HG02938 (cell line): ENCODE measurements around the gene CSTPP1.

Experiments used
- ATAC-seq: cut with Tn5 transposase; IDR thresholded peaks from one replicate; pipeline ENCODE4 v1.9.1; 2021; ENCODE audit warnings: mild to moderate bottlenecking, moderate library complexity; ENCODE audit not compliant: unreplicated experiment

Gene CSTPP1

DNA sequence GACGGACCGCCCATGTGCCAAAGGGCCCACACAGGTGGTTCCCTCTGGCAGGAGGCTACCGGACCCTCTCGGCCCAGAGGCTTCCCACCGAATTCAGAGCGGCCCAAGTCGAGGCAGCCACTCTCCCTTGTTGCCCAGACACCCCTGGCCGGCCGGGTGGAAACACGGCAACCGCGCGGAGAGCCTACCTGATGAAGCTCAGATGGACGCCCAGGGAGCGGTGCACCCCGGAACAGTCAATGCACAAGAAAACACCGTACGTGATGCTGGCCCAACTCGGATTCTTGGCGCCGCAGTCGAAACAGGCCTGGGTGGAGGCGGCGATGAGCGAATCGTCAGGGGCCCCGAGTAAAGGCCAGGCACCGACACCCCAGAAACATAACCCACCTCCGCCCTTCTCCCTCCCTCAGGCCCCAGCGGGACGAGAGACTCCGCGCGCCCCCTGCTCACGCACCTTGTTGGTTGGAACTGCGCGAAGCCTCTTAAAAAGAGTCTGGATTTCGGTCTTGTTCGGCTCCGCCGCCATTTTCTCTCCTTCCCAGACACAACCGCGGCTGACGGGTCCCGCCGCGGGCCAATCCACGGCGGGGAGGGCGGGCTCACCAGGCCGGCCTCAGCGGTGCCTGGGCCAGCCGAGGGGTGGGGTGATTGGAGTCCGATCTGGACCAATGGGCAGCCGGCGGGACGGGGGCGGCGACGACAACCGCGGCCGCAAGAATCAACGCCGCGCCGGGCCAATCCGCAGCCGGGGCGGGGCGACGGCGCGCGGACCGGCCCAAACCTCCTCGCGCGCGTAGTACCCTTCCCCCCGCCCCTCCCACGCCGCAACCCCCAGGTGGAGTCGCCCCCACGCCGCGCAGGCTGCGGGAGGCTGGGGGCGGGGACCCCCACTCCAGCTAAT lies 240.0 kb downstream of the CSTPP1 start, which contains the start of gene ARFGAP2:
ARFGAP2 (minus strand) TSS at position 552 of the 901 bp plus-strand sequence; CDS start at position 526, 26 bp downstream.
- ATAC-seq: peak; percentile 82

DNA sequence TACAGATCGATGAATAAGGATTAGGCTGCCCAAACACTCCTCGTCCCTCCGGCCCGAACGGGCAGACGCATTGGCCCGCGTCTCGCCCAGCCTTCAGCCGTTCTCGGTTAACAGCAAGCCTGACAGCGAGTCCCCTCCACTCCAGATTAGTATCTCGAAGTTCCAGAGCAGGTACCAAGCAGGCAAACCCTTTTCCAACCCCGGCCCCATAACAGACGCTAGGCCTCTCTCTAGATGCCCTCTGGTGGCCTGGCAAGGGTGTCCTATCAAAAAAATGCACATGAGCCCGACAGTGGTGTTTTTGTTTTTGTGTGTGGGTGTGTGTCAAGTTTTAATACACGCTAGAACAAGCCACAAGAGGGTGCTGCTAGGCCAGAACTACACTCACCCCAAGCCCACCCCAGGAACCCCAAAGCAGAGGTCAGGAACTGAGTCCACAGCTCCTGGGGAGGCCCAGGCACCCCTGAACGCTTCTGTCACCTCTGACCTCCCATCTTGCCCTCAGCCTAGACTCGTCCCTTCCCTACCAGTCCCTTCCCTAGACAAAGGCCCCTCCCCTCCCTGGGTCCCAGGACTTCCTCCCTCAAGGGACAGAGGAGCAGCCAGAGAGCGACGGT lies 240.8 kb downstream of the CSTPP1 start:
- peak; percentile 63 for ATAC-seq

DNA sequence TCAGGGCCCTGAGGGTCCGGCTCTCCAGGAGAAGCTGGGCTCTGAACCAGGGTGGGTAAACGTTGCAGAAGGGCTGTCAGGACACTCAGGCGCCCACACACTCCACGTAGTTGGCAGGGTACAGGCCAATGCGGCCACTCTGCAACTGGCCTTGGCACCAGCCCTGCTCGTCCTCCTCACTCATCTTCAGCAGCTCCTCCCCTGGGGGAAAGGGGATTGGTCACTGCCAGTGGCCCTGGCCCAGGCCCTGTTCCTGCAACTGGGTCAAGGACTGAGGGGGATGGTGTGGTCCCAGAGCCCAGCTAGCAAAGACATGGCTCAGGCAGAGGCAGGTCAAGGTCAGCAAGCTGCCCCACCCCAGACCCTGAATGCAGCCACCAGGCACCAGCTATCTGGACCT lies 241.3 kb downstream of the CSTPP1 start:
- no peak for ATAC-seq

DNA sequence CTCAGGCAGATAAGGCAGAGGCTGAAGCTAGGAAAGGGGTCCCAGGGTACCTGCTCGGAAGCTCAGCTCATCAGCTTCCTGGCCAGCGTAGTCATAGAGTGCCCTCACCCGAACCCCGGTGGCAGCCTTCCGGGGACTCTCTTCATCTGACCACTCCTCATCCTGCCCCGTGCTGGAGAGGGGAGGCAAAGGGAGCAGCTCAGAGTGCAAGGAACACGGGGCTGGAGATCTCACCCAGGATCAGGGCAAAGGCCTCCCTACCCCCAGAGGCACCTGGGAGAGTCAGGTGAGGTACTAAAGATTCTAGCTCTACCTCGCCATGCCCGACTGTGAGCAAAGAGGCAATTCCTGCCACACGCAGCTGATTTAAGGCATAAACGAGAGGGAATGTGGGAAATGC lies 241.8 kb downstream of the CSTPP1 start:
- ATAC-seq: no peak

DNA sequence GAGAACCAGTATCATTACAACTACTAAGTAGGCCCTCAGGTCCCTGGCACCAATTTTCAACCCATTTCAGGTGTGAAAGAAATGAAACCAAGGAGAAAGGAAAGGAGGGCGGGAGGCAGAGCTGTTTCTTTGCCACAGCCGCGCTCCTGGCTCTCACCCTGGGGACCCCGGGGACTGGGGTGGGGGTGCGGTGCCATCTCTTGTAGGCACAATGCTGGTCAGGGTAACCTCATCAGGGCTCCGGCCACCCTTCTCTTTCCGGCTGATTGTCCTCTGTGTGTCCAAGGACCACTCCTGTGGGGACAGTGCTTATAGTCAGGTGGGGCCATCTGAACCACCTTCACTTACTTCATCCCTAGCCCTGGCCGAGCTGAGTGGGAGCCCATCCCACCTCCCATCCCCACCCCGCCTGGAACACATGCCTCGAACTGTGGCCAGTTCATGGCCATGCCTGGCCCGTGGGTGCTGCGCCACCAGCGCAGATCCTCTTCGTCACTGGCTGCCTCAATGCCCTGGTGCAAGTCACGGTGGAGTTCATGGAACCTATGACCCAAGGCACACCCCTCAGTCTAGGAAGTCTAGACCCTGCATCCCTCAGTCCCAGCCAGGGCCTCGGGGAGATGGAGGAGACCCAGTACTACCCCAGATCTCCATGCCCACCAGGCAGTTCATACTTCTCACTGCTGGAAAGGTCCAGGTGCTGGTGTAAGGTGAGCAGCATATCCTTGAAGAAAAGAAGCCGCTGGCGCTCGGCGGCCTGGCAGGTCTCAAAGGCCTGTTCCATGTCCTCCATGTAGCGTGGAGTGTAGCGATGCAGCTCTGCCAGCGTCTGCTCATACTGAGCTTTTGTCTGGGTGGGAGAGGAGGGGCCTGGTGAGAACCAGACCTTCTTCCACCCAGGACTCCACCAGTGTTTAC lies 242.4 kb downstream of the CSTPP1 start:
- ATAC-seq: no peak

DNA sequence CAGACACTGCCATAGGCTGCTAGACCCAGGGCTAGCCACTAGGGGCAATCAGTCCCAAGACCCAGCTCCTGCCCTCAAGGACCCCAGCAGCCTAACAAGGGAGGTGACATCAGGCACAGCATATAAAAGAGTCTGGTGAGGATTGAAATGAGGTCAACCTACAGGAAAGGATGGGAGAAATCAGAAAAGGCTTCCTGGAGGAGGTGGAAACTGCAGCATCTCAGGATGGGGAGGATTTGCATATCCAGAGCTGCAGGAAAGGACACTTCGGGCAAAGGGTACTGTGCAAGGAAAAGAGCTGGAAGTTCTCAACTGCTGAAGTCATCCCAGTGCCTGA lies 243.1 kb downstream of the CSTPP1 start:
- no peak for ATAC-seq

DNA sequence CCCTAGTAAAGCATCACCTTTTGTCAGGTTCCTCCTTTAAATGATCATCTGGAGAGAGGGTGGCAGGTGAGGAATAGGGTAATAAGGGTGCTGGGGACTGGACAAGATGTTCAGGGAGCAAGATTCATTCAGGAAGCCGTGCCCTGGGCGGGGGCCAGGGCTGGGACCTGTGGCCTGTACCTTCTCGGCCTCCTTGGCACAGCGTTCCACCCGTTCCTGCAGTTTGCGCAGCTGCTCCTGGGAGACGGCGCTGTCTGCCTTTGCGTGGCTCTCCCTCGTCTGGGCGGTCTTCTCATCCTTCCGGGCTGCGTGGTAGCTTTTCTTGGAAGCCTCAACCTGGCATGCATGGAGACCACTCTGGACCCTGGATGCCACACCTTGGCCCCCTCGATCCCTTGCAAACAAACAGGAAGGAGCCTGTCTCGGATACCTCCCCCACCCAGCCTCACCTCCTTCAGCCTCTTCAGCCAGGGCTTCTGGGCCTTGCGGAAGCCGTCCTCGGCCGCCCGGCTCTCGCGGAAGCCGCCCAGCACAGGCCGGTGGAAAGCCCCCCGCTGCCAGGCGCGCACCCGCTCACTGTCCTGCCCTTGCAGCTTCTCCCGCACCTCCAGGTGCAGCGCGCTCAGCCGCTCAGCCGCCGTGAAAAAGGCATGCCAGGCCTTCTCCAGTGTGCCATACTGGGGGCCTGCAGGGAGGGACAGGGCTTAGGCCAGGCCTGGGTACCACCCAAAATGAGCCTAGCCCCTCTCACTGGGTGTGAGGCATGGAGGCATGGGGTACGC lies 243.6 kb downstream of the CSTPP1 start:
- no peak for ATAC-seq

DNA sequence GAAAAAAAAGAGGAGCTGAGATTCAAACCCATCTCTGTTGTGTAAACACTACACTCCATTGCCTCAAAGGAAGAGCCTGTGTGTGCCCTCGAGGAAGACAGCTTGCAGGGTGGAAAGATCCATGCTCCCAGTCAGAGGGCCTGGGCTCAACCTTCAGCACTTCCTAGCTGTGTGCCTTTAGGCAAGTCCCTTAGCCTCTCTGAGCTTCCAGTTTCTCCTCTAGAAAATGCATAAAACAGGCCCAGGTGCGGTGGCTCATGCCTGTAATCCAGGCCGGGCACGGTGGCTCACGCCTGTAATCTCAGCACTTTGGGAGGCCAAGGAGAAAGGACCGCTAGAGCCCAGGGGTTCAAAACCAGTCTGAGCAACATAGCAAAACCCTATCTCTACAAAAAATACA lies 244.7 kb downstream of the CSTPP1 start:
- ATAC-seq: no peak

DNA sequence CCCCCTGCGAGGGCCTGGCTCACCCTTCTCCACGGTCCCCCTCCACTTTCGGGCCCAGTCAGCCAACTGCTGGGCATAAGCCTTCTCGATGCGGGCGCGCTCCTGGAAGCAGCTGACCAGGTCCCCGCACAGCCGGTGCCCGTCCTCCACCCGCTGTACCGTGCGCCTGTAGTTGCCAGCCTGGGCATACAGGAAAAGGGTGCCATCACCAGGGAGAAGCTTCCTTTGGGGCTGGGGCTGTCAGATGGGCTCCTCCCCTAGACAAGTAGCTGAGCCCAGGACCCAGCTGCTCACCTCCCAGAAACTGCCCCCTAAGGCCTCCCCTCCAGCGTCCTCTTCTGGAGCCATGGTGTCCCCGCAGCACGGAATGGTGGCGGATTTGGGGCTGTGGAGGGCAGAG lies 245.8 kb downstream of the CSTPP1 start:
- ATAC-seq: no peak

DNA sequence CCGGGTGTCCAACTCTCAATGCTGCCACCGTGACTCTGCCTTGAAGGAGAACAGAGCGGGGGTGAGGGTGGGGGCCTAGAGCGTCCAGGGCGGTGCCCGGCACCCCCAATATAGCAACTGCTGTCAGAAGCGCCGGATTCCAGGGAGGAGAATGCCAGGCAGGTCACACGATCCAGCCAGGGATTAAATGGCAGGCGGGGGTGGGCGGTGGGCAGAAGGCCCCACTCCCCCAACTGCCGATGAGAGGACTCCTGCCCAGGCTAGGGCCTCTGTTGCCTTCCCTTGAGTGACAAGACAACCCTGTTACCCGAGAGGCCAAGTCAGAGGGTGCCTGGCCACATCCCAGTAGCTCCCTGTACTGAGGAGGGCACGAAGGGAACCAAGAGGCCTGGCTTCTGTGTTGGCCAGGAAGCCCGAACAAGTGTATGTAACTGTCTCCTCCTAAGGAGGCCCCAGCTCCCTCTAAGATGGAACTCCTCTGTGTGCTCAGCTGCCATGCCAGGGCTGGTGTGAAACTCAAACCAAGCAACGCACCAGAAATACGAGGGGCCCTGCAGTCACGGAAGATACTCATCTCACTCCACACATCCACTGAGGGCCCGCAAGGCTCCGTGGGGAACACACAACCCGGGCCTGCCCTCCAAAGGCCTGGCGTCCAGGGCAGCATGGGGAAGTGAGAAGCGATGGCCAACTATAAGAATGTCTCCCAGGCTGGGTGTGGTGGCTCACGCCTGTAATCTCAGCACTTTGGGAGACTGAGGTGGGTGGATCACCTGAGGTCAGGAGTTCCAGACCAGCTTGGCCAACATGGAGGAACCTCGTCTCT lies 246.7 kb downstream of the CSTPP1 start:
- no peak for ATAC-seq

DNA sequence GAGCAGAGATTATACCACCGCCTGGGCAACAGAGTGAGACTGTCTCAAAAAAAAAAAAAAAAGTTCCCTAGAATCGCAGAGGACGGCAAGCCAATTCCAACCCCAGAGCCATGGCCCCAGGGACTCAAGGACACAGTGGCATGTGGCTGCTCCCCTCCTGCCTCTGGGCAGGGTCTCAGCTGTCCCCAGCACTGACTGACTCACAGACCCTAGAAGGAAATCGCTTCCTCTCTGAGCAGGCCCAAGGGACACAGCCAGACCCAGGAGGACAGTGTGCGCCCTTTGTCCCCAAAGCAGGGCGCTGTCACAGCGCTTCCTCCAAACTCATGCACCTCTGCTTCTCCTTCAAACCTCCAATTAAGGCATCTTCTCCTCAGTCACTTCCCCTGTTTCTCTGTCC lies 247.4 kb downstream of the CSTPP1 start:
- ATAC-seq: no peak

DNA sequence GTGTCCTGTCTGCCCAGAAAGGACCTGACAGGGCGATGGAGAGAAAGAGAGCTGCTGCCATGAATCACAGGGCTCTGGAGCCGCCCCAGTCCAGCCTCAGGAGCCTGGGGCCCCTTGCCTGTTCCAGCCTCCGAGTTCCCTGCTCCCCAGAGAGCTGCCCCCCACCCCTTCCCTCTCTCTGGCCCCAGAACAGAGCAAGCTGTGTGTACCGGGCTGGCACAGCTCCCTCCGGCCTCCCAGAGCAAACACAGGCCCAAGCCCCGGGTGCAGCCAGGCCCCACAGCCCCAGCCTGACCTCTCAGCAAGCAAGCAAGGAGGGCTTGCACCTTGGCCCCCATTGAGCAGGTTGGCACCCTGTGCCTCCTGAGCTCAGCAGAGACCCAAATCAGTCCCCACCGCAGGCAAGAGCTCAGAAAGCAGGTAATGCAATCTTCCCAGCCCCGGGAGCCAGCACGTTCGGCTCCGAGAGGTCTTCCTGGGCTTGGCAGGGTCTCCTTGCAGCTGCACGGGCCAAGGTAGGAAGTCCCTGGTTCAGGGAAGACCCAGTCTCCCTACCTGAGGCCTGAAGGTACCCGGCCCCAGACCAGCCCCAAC lies 248.2 kb downstream of the CSTPP1 start:
- no peak for ATAC-seq

DNA sequence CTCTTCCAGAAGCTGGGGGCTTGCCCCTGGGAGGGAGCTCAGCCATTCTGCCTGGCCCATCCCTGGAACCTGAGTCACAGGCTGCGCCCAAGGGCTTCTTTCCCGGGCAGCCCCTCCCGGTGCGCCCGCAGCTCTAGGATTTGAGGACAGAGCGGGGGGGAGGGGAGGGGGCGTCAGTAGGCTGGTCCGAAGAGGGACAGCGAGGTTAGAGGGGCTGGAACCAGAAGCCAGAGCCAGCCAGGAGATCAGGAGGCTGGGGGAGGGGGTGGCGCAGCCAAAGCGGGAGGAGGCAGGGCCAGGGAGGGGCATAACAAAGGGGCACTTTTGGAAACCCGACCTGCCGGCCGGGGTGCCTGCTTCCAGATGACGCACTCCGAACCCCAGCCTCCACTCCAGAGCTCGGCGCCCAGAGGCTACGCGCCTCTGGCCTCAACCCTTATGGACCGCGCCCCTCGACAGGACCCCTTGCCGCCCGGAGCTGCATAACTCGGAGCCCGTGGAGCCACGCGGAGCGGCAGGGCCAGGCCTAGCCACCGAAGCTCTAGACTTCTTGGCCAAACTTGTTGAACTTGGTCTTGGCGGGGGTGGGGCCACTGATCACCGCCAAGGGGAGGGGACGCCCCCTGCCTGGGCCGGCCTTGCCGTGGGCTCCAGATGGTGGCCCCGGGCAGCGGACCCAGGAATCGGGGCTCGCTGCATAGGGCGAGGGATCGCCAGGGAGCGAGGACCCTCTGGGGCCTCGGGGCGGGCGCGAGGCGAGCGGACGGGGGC lies 248.9 kb downstream of the CSTPP1 start:
- ATAC-seq: no peak

DNA sequence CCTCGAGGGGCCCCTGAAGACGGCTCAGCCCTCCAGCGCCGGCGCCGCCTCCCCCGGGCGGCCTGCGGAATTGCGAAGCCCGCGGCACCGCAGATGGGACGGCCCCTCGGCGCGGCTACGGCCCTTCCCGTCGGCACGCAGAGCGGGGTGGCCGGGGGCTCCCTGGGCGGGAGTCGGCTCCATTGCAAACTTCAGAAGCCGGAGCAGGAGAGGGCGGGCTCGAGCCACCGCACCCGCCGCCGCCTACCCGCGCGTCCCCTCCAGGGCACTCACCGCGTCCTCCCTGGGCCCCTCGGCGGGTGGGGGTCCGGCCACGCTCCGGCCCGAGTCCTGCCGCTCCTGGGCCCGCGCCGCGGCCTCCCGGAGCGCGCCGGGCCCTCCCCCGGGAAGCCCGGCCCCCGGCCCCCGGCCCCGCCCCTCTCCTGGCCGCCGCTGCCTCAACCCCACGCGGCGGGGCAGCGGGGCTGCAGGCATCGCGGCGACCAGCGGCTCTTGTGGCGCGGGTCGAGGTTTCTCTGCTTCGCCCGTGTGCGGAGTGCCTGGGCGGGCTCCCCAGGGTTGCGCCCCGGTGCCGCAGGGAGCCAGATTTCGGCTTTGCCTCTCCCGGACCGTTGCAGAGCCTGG lies 249.6 kb downstream of the CSTPP1 start, which contains the start of gene PACSIN3:
PACSIN3 (minus strand) TSS at position 359 of the 624 bp plus-strand sequence. CDS start 3,707 bp downstream, outside the sequence.
- no peak for ATAC-seq

DNA sequence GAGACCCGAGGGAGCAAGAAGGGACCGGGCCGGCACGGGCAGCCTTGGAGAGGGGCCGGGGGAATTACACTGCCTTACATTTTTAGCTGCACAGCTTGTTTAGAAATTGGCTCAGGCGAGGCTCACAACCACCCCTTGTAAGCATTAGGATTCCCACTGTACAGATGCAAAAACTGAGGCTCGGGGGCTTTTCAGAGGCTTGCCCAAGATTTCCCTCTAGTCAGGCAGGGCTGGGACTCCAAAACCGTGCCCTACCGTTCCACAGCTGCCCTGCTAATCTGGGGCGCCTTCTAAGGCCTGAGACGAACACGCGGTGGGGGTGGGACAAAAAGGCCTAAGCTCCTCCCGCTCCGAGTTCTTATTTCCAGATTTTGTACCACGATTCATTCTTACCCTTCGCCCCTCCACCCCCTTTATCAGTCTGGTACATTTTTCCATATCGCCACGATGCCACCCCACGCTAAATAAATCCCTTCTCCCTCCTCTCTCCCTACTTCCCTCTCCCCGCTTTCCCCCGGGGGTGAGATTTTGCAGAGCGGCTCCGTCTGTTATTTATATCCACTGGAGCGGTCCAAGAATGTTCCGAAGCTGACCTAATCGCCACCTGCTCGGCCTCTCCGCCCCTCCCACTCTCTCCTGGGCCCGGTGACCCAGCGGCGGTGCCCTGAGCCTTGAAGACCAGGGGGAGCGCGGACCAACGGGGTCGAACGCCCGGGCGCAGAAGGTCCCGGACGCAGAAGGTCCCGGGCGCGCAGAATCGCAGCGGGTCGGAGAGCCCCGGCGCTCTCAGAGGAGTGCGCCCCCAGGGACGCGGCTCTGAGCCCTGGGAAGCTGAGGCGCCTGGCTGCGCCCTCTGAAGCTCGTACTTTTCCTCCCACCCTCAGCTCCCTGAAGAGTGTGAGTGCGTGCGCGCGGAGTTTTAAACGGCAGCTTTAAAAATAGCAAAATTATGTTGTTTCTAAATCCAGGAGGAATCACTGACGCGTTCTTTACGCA lies 250.4 kb downstream of the CSTPP1 start:
- ATAC-seq: no peak

DNA sequence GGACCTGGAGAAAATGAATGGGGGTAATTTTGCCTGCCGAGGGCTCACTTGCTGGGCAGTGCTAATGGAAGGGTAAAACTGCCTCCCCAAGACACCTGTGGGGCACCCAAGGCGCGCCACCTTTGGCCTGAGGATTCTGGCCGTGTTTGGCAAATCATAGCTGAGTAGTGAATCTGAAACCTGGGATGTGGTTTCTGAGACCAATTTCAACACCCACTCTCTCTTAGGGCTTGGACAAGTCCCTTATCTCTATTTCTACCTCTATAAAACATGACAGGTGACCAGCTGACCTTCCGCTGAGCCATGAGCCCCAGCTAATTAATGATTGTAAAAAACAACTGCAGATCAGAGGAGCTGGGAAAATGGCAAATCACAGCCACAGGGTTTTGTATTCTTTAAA lies 251.2 kb downstream of the CSTPP1 start:
- ATAC-seq: no peak

DNA sequence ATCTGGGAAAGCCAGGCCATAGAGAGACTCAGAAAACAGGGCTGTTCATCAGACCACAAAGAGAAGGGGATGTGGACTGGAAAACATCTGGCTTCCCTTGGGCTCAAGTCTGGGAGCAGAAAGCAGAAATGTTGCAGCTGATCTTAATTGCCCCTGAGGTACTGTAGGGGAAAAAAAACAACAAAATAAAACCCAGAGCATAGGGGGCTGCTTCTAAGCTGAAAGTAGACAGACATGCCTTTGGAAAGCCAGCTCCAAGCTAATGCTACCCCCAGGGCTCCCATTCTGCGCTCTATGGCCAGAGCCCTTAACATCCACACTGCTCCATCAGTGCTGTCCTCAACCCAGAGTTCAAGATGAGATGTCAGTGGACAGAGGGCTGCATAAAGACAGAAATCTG lies 251.7 kb downstream of the CSTPP1 start:
- ATAC-seq: no peak
